Endothelial cell of umbilical vein (primary cell): ENCODE measurements around the gene GRID2. TPM values are rescaled to one million over a fixed set of nuclear protein-coding genes. Genes with fewer than 3 reads are reported as not detected.

ENCODE experiments used
- BruUV-seq: library from RNA; stranded (reverse); fragments of 400-500 nt; replicated peaks from 2 replicates; lab custom pipeline; 2021; lab: Mats Ljungman, UMichigan
- CTCF ChIA-PET: fragments of 300-600, 350-600 bp; sonication (Branson Sonifier 250); formaldehyde crosslinking; loops from one replicate; lab custom pipeline; 2021; ENCODE audit warnings: antibody characterized with exemption, inconsistent platforms; lab: Charles Lee
- POLR2A ChIA-PET: fragments of 300-600, 350-600 bp; sonication (Branson Sonifier 250); formaldehyde crosslinking; loops from one replicate; lab custom pipeline; 2021; ENCODE audit warnings: antibody characterized with exemption, inconsistent platforms; lab: Charles Lee
- DNase-seq: peaks from one replicate; pipeline ENCODE4 v3.0.0-alpha.2; 2011; ENCODE audit warnings: low read depth, low spot score
- FAIRE-seq: peaks from 2 replicates; lab custom pipeline; 2011; peaks lifted over from hg19 to GRCh38; lab: Jason Lieb, UNC
- H2AFZ ChIP-seq: 2 replicates; pipeline ENCODE4 v1.6.0; 2012; ENCODE audit warnings: low read depth, low read length, control low read depth, inconsistent platforms
- H3K27ac ChIP-seq: 2 replicates; pipeline ENCODE4 v1.5.1; 2011; ENCODE audit warnings: low read depth, mild to moderate bottlenecking, control low read depth, low read length, moderate library complexity; ENCODE audit not compliant: insufficient read depth
- H3K27me3 ChIP-seq, 2 experiments: 2 replicates each; pipeline versions ENCODE4 v1.6.0 to v1.6.1; 2011; ENCODE audit warnings: low read length in 2 of 2, mixed read lengths in 1 of 2; ENCODE audit not compliant: control insufficient read depth in 2 of 2, insufficient read depth in 2 of 2
- H3K36me3 ChIP-seq, 2 experiments: 2 replicates in 1 of 2; 3 replicates in 1 of 2; pipeline ENCODE4 v1.5.1; 2011; ENCODE audit warnings: low read length in 2 of 2, mild to moderate bottlenecking in 1 of 2, moderate library complexity in 1 of 2; ENCODE audit not compliant: control insufficient read depth in 2 of 2, insufficient read depth in 2 of 2; ENCODE audit errors: extremely low read depth in 1 of 2
- H3K4me1 ChIP-seq: 3 replicates; pipeline ENCODE4 v1.5.1; 2011; ENCODE audit warnings: mild to moderate bottlenecking, low read length; ENCODE audit not compliant: control insufficient read depth, insufficient read depth; ENCODE audit errors: extremely low read depth
- H3K4me2 ChIP-seq: 2 replicates; pipeline ENCODE4 v1.6.1; 2011; ENCODE audit warnings: low read length, control low read depth, mixed read lengths; ENCODE audit not compliant: insufficient read depth
- H3K4me3 ChIP-seq, 3 experiments: fragments of 200-600 bp in 1 of 3; sonication (generic), shearing (Covaris generic) in 1 of 3; replicated peaks in 1 of 3; 2 replicates each; pipeline ENCODE4 v1.5.1; 2011 to 2016; ENCODE audit warnings: control low read depth in 3 of 3, low read length in 3 of 3, mild to moderate bottlenecking in 2 of 3, inconsistent platforms in 1 of 3, low read depth in 1 of 3, moderate library complexity in 1 of 3; ENCODE audit not compliant: insufficient read depth in 1 of 3
- H3K79me2 ChIP-seq: 2 replicates; pipeline ENCODE4 v1.6.0; 2012; ENCODE audit warnings: low read length, inconsistent platforms; ENCODE audit not compliant: control insufficient read depth, insufficient read depth
- H3K9ac ChIP-seq: replicated peaks from 2 replicates; pipeline ENCODE3; 2011; ENCODE audit warnings: low read length, control low read depth; ENCODE audit not compliant: insufficient read depth; ENCODE audit errors: extremely low read depth
- H3K9me1 ChIP-seq: replicated peaks from 3 replicates; pipeline ENCODE4 v1.6.0; 2011; ENCODE audit warnings: mild to moderate bottlenecking, low read length; ENCODE audit not compliant: control insufficient read depth, insufficient read depth; ENCODE audit errors: extremely low read depth
- H3K9me3 ChIP-seq: replicated peaks from 2 replicates; pipeline ENCODE4 v1.5.1; 2012; ENCODE audit warnings: low read length, inconsistent platforms; ENCODE audit not compliant: control insufficient read depth, insufficient read depth
- H4K20me1 ChIP-seq: replicated peaks from 2 replicates; pipeline ENCODE3; 2011; ENCODE audit warnings: mild to moderate bottlenecking, low read length; ENCODE audit not compliant: control insufficient read depth, insufficient read depth; ENCODE audit errors: extremely low read depth
- CTCF ChIP-seq, 2 donors: IDR thresholded peaks; 1 replicate in 1 of 2; 2 replicates in 1 of 2; pipeline ENCODE4 v1.5.1; 2011; ENCODE audit warnings: low read length in 2 of 2, mild to moderate bottlenecking in 2 of 2, moderate library complexity in 2 of 2, control low read depth in 1 of 2, inconsistent platforms in 1 of 2, low read depth in 1 of 2; ENCODE audit not compliant: insufficient read depth in 1 of 2; ENCODE audit errors: extremely low read depth in 1 of 2
- EZH2 ChIP-seq: IDR thresholded peaks from 2 replicates; pipeline ENCODE4 v1.6.1; 2012; ENCODE audit warnings: borderline replicate concordance, low read depth, mild to moderate bottlenecking, moderate library complexity, low read length, inconsistent platforms; ENCODE audit not compliant: severe bottlenecking
- FOS ChIP-seq: IDR thresholded peaks from 2 replicates; pipeline ENCODE4 v1.6.1; 2011; ENCODE audit warnings: mild to moderate bottlenecking, low read length, moderate library complexity, borderline replicate concordance; ENCODE audit not compliant: insufficient read depth
- GATA2 ChIP-seq: IDR thresholded peaks from 2 replicates; pipeline ENCODE4 v1.7.0; 2011; ENCODE audit warnings: low read depth, mild to moderate bottlenecking, moderate library complexity, mixed read lengths, low read length; ENCODE audit not compliant: insufficient read length, insufficient read depth
- JUN ChIP-seq: IDR thresholded peaks from 2 replicates; pipeline ENCODE4 v1.6.1; 2011; ENCODE audit warnings: borderline replicate concordance, low read depth; ENCODE audit not compliant: insufficient read length, insufficient read depth
- MAX ChIP-seq: IDR thresholded peaks from 2 replicates; pipeline ENCODE4 v1.6.1; 2011; ENCODE audit not compliant: insufficient read depth, insufficient read length
- MYC ChIP-seq: IDR thresholded peaks from one replicate; pipeline ENCODE4 v1.6.1; 2011; ENCODE audit warnings: mild to moderate bottlenecking, low read depth, low read length
- POLR2A ChIP-seq: IDR thresholded peaks from 2 replicates; pipeline ENCODE4 v1.6.1; 2012; ENCODE audit warnings: low read depth, mild to moderate bottlenecking, control low read depth, low read length
- POLR2AphosphoS5 ChIP-seq: IDR thresholded peaks from 2 replicates; pipeline ENCODE4 v1.6.1; 2012; ENCODE audit warnings: low read depth, mild to moderate bottlenecking, control low read depth, low read length, moderate library complexity; ENCODE audit not compliant: insufficient read depth
- dilution Hi-C: fragments of 300-500 bp; cut with MboI; formaldehyde crosslinking; loops from one replicate; pipeline ENCODE4 v1.15.0; 2019; ENCODE audit warnings: low sequenced_read_pairs; ENCODE audit not compliant: extremely low pct_ligation_motif_present
- intact Hi-C: fragments of 100-400 bp; cut with micrococcal nuclease; formaldehyde crosslinking; loops from one replicate; pipeline ENCODE4 v1.10.0; 2022
- polyA plus RNA-seq, 4 experiments: library from polyadenylated mRNA; depleted of rRNA in 3 of 4; stranded (reverse) in 3 of 4; unstranded in 1 of 4; fragments of >200 nt; gene quantifications; 2 replicates each; pipeline versions ENCODE4 v1.2.1 to v1.2.3, GENCODE V29; 2011 to 2012; ENCODE audit warnings: missing spikeins in 1 of 4
- total RNA-seq: library from RNA; stranded (reverse); gene quantifications from 2 replicates; pipeline ENCODE4 v1.2.3, GENCODE V29; 2021

The GRID2 gene
- total and polyA plus RNA-seq, 2 donors (not counting 3 experiments of a cell fraction or from before 2014, with no cell fraction given): not detected

GRCh38 chr4:93814141-93814540 is 1510.4 kb downstream of the GRID2 start:
- TF ChIP-seq MYC (no peak), GATA2 (no peak), EZH2 (no peak), POLR2A (no peak), FOS (no peak), MAX (no peak), CTCF (IDR thresholded peaks at IDR 0.05; ENCODE audit: extremely low read depth in 1 of 2, insufficient read depth in 1 of 2, low read depth in 1 of 2, low read length in 2 of 2) (no peak), JUN (no peak), POLR2AphosphoS5 (no peak)
- FAIRE-seq: no peak
- BruUV-seq: no TSS peak
- no peak for DNase-seq
- H3K9ac ChIP-seq: no peak overlapping the region
- no peaks in the 10 kb centered on the region for H3K79me2 ChIP-seq
- no peaks in the 10 kb centered on the region for H3K36me3 ChIP-seq
- no peaks in the 10 kb centered on the region for H3K9me1 ChIP-seq
- H3K4me3 ChIP-seq: no peak overlapping the region
- H2AFZ ChIP-seq: no peak overlapping the region
- dilution Hi-C loops (no loop called here), intact Hi-C loops (no loop called here)
- no peak overlapping the region for H3K4me2 ChIP-seq
- POLR2A ChIA-PET: no interaction called here
- H3K4me1 ChIP-seq: no peaks in the 10 kb centered on the region
- H3K27ac ChIP-seq: no peak overlapping the region
- CTCF ChIA-PET: no interaction called here
- no peaks in the 10 kb centered on the region for H3K9me3 ChIP-seq
- H3K27me3 ChIP-seq: peaks cover 1 to 16% of the 10 kb centered on the region in 2 experiments
- H4K20me1 ChIP-seq: no peaks in the 10 kb centered on the region
